ENCODE data around the gene ABLIM2. TPM values are rescaled to one million over a fixed set of nuclear protein-coding genes. Genes with fewer than 3 reads are reported as not detected.

Gene ABLIM2
- polyA plus RNA-seq, 2 donors: 12.4 to 14.4 TPM

DNA sequence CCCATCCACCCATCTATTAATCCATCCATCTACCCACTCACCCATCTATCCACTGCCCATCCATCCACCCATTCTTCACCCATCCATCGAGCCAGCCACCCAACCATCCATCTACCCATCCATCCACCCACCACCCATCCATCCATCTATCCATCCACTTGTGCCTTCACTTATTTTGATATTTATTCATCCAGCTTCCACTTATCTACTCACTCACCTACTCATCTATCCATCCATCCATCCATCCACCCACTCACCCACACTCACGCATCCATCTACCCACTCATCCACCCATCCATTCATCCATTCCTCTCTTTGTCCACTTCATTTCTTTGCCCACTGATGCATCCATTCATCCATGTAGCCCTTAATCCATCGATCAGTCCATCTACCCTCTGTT is 146.1 kb downstream of the ABLIM2 start:
- peaks cover 3% of the 10 kb centered on the region in 2 donors for H3K36me3 ChIP-seq (ENCODE audit: control insufficient read depth in 2 of 2, insufficient read depth in 2 of 2, low read length in 1 of 2)
- no peak overlapping the region for H3K27ac ChIP-seq (ENCODE audit: low read depth in 2 of 2, low read length in 1 of 2)
- no peaks in the 10 kb centered on the region for H3K4me1 ChIP-seq (ENCODE audit: control insufficient read depth in 2 of 2, insufficient read depth in 2 of 2, low read length in 1 of 2)
- 96 to 97% methylated on average over 3 of the region's 3 CpGs for WGBS, 2 donors
- no peak overlapping the region for H3K4me3 ChIP-seq (ENCODE audit: low read depth in 1 of 2, low read length in 2 of 2)
- H3K27me3 ChIP-seq (ENCODE audit: control insufficient read depth in 1 of 2, insufficient read depth in 2 of 2, low read length in 2 of 2): no peaks in the 10 kb centered on the region
- no peaks in the 10 kb centered on the region for H3K9me3 ChIP-seq (ENCODE audit: control insufficient read depth in 2 of 2, insufficient read depth in 1 of 2, low read depth in 1 of 2, low read length in 1 of 2)

DNA sequence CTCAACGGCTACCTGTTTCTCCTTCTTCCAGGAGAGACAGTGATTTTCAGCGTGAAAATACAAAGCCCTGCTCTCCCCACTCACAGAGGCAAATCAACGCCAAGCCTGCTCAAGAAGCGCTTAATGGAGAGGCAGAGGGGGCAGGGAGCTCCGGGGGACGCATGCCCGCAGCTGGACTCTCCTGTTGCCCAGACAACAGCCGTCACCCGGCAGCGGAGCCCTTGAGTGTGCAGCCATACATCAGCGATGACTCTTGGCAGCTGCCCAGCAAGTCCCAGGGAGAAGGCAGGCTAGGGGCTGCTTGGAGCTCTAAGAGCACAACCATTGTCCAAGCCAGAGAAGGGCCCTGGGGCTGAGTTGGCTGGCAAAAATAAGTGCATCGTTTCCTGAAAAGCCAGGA is 148.0 kb downstream of the ABLIM2 start:
- H3K4me1 ChIP-seq (ENCODE audit: control insufficient read depth in 2 of 2, insufficient read depth in 2 of 2, low read length in 1 of 2): no peaks in the 10 kb centered on the region
- no peak overlapping the region for H3K27ac ChIP-seq (ENCODE audit: low read depth in 2 of 2, low read length in 1 of 2)
- H3K36me3 ChIP-seq (ENCODE audit: control insufficient read depth in 2 of 2, insufficient read depth in 2 of 2, low read length in 1 of 2): peaks cover 5 to 6% of the 10 kb centered on the region in 2 donors
- no peaks in the 10 kb centered on the region for H3K9me3 ChIP-seq (ENCODE audit: control insufficient read depth in 2 of 2, insufficient read depth in 1 of 2, low read depth in 1 of 2, low read length in 1 of 2)
- H3K27me3 ChIP-seq (ENCODE audit: control insufficient read depth in 1 of 2, insufficient read depth in 2 of 2, low read length in 2 of 2): no peaks in the 10 kb centered on the region
- no peak overlapping the region for H3K4me3 ChIP-seq (ENCODE audit: low read depth in 1 of 2, low read length in 2 of 2)
- WGBS, 2 donors: 29 to 30% methylated on average over 12 of the region's 12 CpGs

DNA sequence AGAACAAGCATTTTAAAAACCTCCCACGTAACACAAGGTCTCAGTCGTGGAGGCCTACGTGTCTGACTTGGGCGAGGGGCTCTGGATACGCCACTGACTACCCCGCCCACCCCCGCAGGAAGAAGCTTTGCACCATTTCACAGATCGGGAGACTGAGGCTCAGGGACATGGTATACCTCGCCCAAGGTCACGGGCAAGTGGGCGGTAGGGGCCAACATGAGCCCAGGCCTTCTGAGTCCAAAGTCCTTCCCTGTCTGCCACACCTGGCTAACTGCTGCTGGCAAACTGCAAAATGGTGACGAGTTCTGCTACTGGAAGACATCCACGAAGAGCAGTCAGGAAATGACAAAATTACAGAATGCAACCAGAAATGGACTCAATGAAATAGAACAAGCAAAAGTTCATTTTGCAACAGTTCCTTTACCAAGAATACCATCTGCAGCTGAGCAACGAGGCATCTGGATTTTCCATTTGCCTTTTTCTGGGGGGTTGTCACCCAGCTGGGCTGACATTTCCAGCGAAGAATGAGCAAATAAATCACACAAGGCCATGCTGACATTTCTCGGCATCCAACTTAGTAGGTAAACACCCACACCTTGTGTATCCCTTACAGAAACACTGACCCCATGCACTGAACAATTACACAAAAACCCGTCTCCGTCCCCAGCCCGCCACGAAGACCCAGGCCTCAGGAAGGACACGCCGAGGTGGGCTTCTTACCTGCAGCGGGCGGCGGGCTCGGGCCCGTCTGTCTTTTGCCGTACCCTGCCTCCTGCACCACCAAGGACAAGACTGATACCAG is 148.7 kb downstream of the ABLIM2 start:
- H3K4me1 ChIP-seq (ENCODE audit: control insufficient read depth in 2 of 2, insufficient read depth in 2 of 2, low read length in 1 of 2): no peaks in the 10 kb centered on the region
- H3K27me3 ChIP-seq (ENCODE audit: control insufficient read depth in 1 of 2, insufficient read depth in 2 of 2, low read length in 2 of 2): no peaks in the 10 kb centered on the region
- H3K9me3 ChIP-seq (ENCODE audit: control insufficient read depth in 2 of 2, insufficient read depth in 1 of 2, low read depth in 1 of 2, low read length in 1 of 2): no peaks in the 10 kb centered on the region
- H3K27ac ChIP-seq (ENCODE audit: low read depth in 2 of 2, low read length in 1 of 2): no peak overlapping the region
- peaks cover 7 to 13% of the 10 kb centered on the region in 2 donors for H3K36me3 ChIP-seq (ENCODE audit: control insufficient read depth in 2 of 2, insufficient read depth in 2 of 2, low read length in 1 of 2)
- no peak overlapping the region for H3K4me3 ChIP-seq (ENCODE audit: low read depth in 1 of 2, low read length in 2 of 2)
- 86 to 91% methylated on average over 28 of the region's 28 CpGs for WGBS, 2 donors

DNA sequence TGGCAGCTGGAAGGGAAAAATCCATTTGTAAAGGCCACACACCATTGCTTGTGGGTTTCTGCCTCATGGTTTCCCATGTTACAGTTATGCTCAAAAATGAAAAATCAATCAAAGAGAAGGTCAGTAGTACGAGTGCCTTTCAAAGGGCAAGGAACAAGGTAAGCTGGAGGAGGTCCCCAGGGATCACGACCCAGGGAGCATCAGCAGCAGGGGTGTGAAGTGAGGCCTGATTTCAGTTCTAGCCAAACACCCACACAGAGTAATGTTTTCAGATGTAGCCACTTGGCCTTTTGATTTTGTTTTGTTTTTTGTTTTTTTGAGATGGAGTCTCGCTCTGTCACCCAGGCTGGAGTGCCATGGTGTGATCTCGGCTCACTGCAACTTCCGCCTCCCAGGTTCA is 149.5 kb downstream of the ABLIM2 start:
- Histone ChIP-seq H3K4me3 (ENCODE audit: low read depth in 1 of 2, low read length in 2 of 2) (no peak overlapping the region), H3K36me3 (ENCODE audit: control insufficient read depth in 2 of 2, insufficient read depth in 2 of 2, low read length in 1 of 2) (peaks cover 7 to 15% of the 10 kb centered on the region in 2 donors), H3K9me3 (ENCODE audit: control insufficient read depth in 2 of 2, insufficient read depth in 1 of 2, low read depth in 1 of 2, low read length in 1 of 2) (no peaks in the 10 kb centered on the region), H3K27me3 (ENCODE audit: control insufficient read depth in 1 of 2, insufficient read depth in 2 of 2, low read length in 2 of 2) (no peaks in the 10 kb centered on the region), H3K27ac (ENCODE audit: low read depth in 2 of 2, low read length in 1 of 2) (no peak overlapping the region), H3K4me1 (ENCODE audit: control insufficient read depth in 2 of 2, insufficient read depth in 2 of 2, low read length in 1 of 2) (no peaks in the 10 kb centered on the region)
- 90 to 91% methylated on average over 5 of the region's 5 CpGs for WGBS, 2 donors

DNA sequence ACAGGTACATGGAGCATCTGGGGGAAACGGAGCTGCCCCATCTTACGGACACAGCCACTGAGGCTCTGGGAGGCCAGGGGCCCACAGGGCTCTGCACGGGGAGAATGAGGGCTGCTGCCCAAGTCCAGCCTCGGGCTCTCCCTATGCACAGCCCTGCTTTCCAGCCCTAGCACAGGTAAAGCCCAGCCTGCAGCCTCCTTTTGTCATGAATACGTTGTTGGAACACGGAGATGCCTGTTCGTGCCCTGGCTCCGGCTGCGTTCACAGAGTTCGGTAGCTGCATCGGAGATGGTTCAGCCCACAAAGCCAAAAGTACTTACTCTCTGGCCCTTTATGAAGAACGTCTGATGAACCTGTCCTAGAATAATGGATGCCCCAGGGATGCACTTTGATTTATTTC is 150.2 kb downstream of the ABLIM2 start:
- Histone ChIP-seq H3K4me3 (ENCODE audit: low read depth in 1 of 2, low read length in 2 of 2) (no peak overlapping the region), H3K36me3 (ENCODE audit: control insufficient read depth in 2 of 2, insufficient read depth in 2 of 2, low read length in 1 of 2) (peaks cover 7 to 15% of the 10 kb centered on the region in 2 donors), H3K4me1 (ENCODE audit: control insufficient read depth in 2 of 2, insufficient read depth in 2 of 2, low read length in 1 of 2) (no peaks in the 10 kb centered on the region), H3K9me3 (ENCODE audit: control insufficient read depth in 2 of 2, insufficient read depth in 1 of 2, low read depth in 1 of 2, low read length in 1 of 2) (no peaks in the 10 kb centered on the region), H3K27ac (ENCODE audit: low read depth in 2 of 2, low read length in 1 of 2) (no peak overlapping the region), H3K27me3 (ENCODE audit: control insufficient read depth in 1 of 2, insufficient read depth in 2 of 2, low read length in 2 of 2) (no peaks in the 10 kb centered on the region)
- WGBS, 2 donors: 84 to 88% methylated on average over 12 of the region's 12 CpGs

DNA sequence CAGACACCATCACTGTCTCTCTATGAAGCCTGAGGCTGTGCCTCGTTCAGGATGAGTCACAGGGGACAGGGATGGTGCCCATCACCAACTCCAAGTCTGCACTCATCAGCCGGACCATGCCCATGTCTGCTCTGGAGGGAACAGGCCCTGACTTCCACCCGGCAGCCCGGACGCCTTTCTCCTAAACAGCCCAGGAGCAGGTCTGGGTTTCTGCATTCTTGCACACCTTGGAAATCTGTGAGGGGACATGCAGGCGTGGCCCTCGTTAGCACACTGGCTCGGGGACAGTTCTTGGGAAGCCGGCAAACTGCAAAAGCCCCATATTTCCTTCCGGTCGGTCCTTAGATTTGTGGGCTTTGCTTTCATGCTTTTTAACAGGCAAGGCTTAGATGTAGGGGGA is 151.0 kb downstream of the ABLIM2 start:
- H3K4me1 ChIP-seq (ENCODE audit: control insufficient read depth in 2 of 2, insufficient read depth in 2 of 2, low read length in 1 of 2): no peaks in the 10 kb centered on the region
- H3K27me3 ChIP-seq (ENCODE audit: control insufficient read depth in 1 of 2, insufficient read depth in 2 of 2, low read length in 2 of 2): no peaks in the 10 kb centered on the region
- H3K4me3 ChIP-seq (ENCODE audit: low read depth in 1 of 2, low read length in 2 of 2): no peak overlapping the region
- H3K36me3 ChIP-seq (ENCODE audit: control insufficient read depth in 2 of 2, insufficient read depth in 2 of 2, low read length in 1 of 2): peaks cover 7 to 15% of the 10 kb centered on the region in 2 donors
- H3K9me3 ChIP-seq (ENCODE audit: control insufficient read depth in 2 of 2, insufficient read depth in 1 of 2, low read depth in 1 of 2, low read length in 1 of 2): no peaks in the 10 kb centered on the region
- whole genome bisulfite sequencing, 2 donors: 86 to 90% methylated on average over 11 of the region's 11 CpGs
- H3K27ac ChIP-seq (ENCODE audit: low read depth in 2 of 2, low read length in 1 of 2): no peak overlapping the region

DNA sequence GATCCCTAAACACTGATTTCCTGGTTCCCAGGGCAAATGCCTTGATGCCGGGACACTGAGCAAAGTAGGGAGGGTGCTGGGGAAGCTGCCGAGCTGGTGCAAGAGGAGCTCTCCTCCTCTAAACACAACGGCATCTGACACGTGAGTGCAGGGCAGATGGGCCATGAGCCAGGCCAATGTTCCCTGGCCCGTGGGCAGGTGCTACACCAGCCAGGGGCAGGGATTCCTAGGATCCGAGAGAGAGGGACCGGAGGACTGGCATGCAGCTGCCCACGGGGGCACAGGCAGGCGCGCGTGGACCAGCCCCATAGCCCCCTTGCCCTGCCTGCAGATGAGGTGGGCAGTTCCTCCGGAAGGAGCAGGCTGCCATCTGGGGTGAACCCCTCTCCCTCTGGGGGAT is 152.1 kb downstream of the ABLIM2 start:
- H3K27me3 ChIP-seq (ENCODE audit: control insufficient read depth in 1 of 2, insufficient read depth in 2 of 2, low read length in 2 of 2): no peaks in the 10 kb centered on the region
- no peak overlapping the region for H3K27ac ChIP-seq (ENCODE audit: low read depth in 2 of 2, low read length in 1 of 2)
- H3K36me3 ChIP-seq (ENCODE audit: control insufficient read depth in 2 of 2, insufficient read depth in 2 of 2, low read length in 1 of 2): peaks cover 7 to 15% of the 10 kb centered on the region in 2 donors
- H3K9me3 ChIP-seq (ENCODE audit: control insufficient read depth in 2 of 2, insufficient read depth in 1 of 2, low read depth in 1 of 2, low read length in 1 of 2): no peaks in the 10 kb centered on the region
- 67 to 72% methylated on average over 12 of the region's 12 CpGs for WGBS, 2 donors
- H3K4me1 ChIP-seq (ENCODE audit: control insufficient read depth in 2 of 2, insufficient read depth in 2 of 2, low read length in 1 of 2): no peaks in the 10 kb centered on the region
- H3K4me3 ChIP-seq (ENCODE audit: low read depth in 1 of 2, low read length in 2 of 2): no peak overlapping the region

DNA sequence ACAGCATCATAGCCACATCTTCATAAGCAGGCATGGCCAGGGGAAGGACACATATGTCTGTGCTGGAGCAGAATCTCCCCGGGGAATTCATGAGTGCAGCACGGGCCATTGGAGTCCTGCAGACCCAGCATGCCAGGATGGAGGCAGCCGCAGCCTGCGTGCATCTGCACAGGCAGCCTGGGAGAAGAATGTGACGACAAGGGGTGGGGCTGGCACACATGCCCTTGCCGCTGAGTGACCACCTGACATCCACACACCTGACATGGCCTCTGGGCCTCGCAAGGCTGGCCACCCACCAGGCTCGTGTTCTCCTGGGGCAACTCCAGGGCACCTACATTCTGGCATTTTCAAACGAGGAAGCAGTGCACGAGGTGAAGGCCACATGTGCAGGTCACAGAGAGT is 152.8 kb downstream of the ABLIM2 start:
- Histone ChIP-seq H3K36me3 (ENCODE audit: control insufficient read depth in 2 of 2, insufficient read depth in 2 of 2, low read length in 1 of 2) (peaks cover 7 to 15% of the 10 kb centered on the region in 2 donors), H3K27ac (ENCODE audit: low read depth in 2 of 2, low read length in 1 of 2) (no peak overlapping the region), H3K4me3 (ENCODE audit: low read depth in 1 of 2, low read length in 2 of 2) (no peak overlapping the region), H3K4me1 (ENCODE audit: control insufficient read depth in 2 of 2, insufficient read depth in 2 of 2, low read length in 1 of 2) (peaks cover 0 to 4% of the 10 kb centered on the region in 2 donors), H3K27me3 (ENCODE audit: control insufficient read depth in 1 of 2, insufficient read depth in 2 of 2, low read length in 2 of 2) (no peaks in the 10 kb centered on the region), H3K9me3 (ENCODE audit: control insufficient read depth in 2 of 2, insufficient read depth in 1 of 2, low read depth in 1 of 2, low read length in 1 of 2) (no peaks in the 10 kb centered on the region)
- WGBS, 2 donors: 75 to 81% methylated on average over 10 of the region's 10 CpGs

DNA sequence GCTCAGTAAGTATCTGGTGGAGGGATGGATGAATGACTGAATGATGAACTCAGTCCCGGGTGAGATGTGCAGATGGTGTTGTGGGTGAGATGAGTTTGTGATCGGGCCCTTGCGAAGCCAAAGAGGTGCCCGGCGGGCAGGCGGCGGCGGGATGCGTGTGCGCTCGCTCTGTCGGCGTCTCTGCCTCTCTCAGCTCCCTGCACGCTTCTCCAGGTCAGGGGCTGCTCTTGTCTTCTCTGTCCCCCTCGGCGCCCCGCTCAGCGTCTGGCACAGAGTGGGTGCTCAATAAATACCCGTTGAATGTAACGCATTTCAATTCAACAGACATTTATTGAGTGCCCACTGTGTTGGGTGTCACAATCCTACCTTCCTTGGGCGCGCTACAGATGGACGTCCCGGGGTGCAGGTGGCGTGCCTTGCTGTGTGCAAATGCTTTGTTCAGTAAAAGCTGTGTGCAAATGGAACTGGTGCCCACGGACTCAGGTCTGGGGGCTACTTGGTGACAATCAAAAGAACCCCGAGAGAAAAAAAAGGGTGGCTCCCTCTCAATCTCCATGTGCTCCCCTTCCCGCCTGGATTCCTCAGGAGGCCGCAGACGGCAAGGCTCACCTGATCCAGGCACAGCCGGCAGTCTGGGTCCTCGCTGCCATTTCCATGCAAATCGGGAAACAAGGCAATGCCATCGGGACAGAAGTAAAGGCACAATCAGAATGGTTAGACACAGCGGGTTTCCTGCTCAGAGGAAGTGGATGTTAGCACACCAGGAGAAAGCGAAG is 153.4 kb downstream of the ABLIM2 start:
- no peaks in the 10 kb centered on the region for H3K9me3 ChIP-seq (ENCODE audit: control insufficient read depth in 2 of 2, insufficient read depth in 1 of 2, low read depth in 1 of 2, low read length in 1 of 2)
- no peak overlapping the region for H3K27ac ChIP-seq (ENCODE audit: low read depth in 2 of 2, low read length in 1 of 2)
- peaks cover 0 to 4% of the 10 kb centered on the region in 2 donors for H3K4me1 ChIP-seq (ENCODE audit: control insufficient read depth in 2 of 2, insufficient read depth in 2 of 2, low read length in 1 of 2)
- H3K4me3 ChIP-seq (ENCODE audit: low read depth in 1 of 2, low read length in 2 of 2): no peak overlapping the region
- H3K27me3 ChIP-seq (ENCODE audit: control insufficient read depth in 1 of 2, insufficient read depth in 2 of 2, low read length in 2 of 2): no peaks in the 10 kb centered on the region
- 92 to 94% methylated on average over 36 of the region's 36 CpGs for WGBS, 2 donors
- H3K36me3 ChIP-seq (ENCODE audit: control insufficient read depth in 2 of 2, insufficient read depth in 2 of 2, low read length in 1 of 2): peaks cover 7 to 15% of the 10 kb centered on the region in 2 donors

All from esophagus (tissue), 2 donors.